ENCODE data around the gene HOXD4.

Gene HOXD4

GRCh38 chr2:176170602-176171305, 19.4 kb downstream of the HOXD4 start:
- no peak for DNase-seq (ENCODE audit: low read depth, low spot score)

- DNase-seq (ENCODE audit: low read depth, low spot score) = peak; percentile 65
These were observed 20.1 kb downstream of the HOXD4 start for GRCh38 chr2:176171351-176172006.

- DNase-seq (ENCODE audit: low read depth, low spot score) = no peak
These were observed 20.9 kb downstream of the HOXD4 start for GRCh38 chr2:176172007-176172894.

- DNase-seq (ENCODE audit: low read depth, low spot score) = no peak
These were observed 21.7 kb downstream of the HOXD4 start for GRCh38 chr2:176172895-176173566.

- DNase-seq (ENCODE audit: low read depth, low spot score) = no peak
These were observed 22.4 kb downstream of the HOXD4 start for GRCh38 chr2:176173567-176174381.

- DNase-seq (ENCODE audit: low read depth, low spot score) = no peak
These were observed 23.1 kb downstream of the HOXD4 start for GRCh38 chr2:176174382-176174823.

- peak; percentile 88 for DNase-seq (ENCODE audit: low read depth, low spot score)
These were observed 23.7 kb downstream of the HOXD4 start for GRCh38 chr2:176174824-176175708.

GRCh38 chr2:176175709-176176607, 24.6 kb downstream of the HOXD4 start:
- peak; percentile 11 for DNase-seq (ENCODE audit: low read depth, low spot score)

- DNase-seq (ENCODE audit: low read depth, low spot score) = no peak
These were observed 26.3 kb downstream of the HOXD4 start for GRCh38 chr2:176177580-176178037.

GRCh38 chr2:176178038-176178756, 26.8 kb downstream of the HOXD4 start:
- peak; percentile 77 for DNase-seq (ENCODE audit: low read depth, low spot score)

- DNase-seq (ENCODE audit: low read depth, low spot score) = peak; percentile 8
These were observed 27.5 kb downstream of the HOXD4 start for GRCh38 chr2:176178757-176179295.

- no peak for DNase-seq (ENCODE audit: low read depth, low spot score)
These were observed 30.2 kb downstream of the HOXD4 start for GRCh38 chr2:176181551-176181950.

- no peak for DNase-seq (ENCODE audit: low read depth, low spot score)
These were observed 31.3 kb downstream of the HOXD4 start for GRCh38 chr2:176182671-176183070.

GRCh38 chr2:176184749-176185148, 33.4 kb downstream of the HOXD4 start:
- DNase-seq (ENCODE audit: low read depth, low spot score) = no peak

GRCh38 chr2:176186024-176186423, 34.7 kb downstream of the HOXD4 start:
- DNase-seq (ENCODE audit: low read depth, low spot score) = no peak

- no peak for DNase-seq (ENCODE audit: low read depth, low spot score)
These were observed 36.0 kb downstream of the HOXD4 start for GRCh38 chr2:176187200-176187898.
